HG03103 (cell line): ENCODE results near the gene BFSP2.

Source experiments
- ATAC-seq: cut with Tn5 transposase; IDR thresholded peaks from one replicate; pipeline ENCODE4 v1.9.1; 2021; ENCODE audit warnings: low read depth; ENCODE audit not compliant: unreplicated experiment

The BFSP2 gene

DNA sequence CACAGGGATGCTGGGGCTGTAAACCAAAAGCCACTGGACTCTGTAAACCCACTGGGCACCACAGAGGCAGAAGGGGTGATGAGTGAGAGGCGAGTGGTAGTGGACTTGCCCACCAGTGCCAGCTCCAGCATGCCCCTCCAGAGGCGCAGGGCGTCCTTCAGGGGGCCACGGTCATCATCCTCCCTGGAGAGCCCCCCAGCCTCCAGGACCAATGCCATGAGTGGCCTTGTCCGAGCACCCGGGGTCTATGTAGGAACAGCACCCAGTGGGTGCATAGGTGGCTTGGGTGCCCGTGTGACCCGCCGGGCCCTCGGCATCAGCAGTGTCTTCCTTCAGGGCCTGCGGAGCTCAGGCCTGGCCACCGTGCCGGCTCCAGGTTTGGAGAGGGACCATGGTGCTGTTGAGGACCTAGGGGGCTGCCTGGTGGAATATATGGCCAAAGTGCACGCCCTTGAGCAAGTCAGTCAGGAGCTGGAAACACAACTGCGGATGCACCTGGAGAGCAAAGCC is at the start of gene BFSP2:
Gene BFSP2, plus strand, starts transcription at position 51 of the 510 bp plus-strand sequence. Its CDS starts 28 bp downstream, at position 79.
- no peak for ATAC-seq

- no peak for ATAC-seq
Measured at GRCh38 chr3:133354721-133355120, 45.1 kb upstream of the BFSP2 start.

GRCh38 chr3:133360476-133360875 is 39.4 kb upstream of the BFSP2 start:
- no peak for ATAC-seq

DNA sequence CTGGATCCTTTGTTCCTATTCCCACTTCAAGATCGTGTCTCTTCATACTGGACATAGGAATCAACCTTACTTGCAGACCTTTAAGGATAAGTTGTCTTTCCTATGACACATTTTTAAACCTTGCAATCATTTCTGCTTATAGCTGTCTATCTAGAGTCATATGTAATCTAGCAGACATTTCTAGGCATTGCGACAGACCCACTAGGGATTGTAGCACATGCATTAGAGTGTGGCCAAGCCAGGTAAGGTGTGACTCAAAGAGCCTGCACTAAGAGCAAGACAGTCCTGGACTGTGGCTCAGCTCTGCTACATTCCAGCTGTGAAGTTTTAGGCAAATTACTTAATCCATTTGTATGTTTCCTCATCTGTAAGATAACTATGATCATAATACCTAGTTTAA is 38.8 kb upstream of the BFSP2 start:
- ATAC-seq = no peak

GRCh38 chr3:133361435-133361834 is 38.4 kb upstream of the BFSP2 start:
- no peak for ATAC-seq

GRCh38 chr3:133362539-133362938 is 37.3 kb upstream of the BFSP2 start:
- ATAC-seq = no peak

DNA sequence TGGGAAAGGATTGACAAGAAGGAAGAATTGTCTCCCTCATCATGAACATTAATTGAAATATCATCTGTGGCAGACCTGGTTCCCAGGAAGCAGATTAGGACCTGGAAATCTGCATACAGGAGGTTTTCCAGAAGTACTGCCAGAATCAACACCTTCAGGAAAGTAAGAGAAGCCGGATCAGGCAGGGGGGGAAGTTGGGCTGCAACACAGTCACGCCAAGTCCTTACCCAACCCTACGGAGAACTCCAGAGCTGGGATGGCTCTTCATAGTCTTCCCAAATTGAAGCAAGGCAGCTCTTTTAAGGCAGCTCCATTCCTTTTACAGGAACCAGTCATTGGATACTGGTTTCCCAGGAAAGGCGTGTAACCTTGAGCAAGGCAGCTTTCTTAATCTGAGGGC is 35.2 kb upstream of the BFSP2 start:
- ATAC-seq = no peak

DNA sequence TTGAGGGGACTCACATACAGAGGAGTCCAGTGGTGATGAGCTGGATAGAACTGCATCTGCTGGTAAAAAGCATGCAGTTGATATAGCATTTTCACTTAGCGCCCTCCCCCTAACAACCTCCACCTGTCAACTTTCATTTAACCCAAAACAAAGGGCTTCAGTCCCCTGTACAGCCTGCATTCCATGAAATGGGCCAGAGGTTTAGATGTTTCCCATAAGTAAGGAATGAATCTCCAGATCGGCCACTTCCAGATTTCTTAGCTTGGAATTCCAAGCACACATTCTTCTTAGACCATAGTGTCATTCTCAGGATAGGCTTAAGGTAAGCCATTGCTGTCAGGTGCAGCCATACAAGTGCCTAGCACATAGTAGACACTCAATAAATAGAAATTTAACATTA is 32.9 kb upstream of the BFSP2 start:
- no peak for ATAC-seq

- no peak for ATAC-seq
Measured at GRCh38 chr3:133367403-133367802, 32.5 kb upstream of the BFSP2 start.

DNA sequence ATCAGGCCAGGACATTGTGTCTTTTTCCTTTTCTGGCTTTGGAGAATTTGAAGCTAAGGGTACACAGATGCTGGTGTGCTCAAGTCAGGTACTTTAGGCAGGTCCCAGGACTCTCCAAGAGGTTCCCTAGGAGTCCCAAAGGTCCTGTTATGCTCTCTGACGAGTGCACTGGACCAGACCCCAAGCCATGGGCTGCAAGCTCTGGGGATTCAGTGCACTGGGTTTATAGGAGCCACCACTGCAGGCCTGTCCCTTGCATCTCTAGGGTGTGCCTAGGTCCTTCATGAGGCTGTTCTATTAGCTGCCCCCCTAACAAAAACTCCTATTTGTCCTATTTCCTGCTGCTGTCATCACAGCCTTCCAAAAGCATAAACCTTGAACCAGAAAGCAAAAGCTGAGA is 31.9 kb upstream of the BFSP2 start:
- ATAC-seq = no peak

GRCh38 chr3:133368371-133369067 is 31.3 kb upstream of the BFSP2 start:
- ATAC-seq = no peak

DNA sequence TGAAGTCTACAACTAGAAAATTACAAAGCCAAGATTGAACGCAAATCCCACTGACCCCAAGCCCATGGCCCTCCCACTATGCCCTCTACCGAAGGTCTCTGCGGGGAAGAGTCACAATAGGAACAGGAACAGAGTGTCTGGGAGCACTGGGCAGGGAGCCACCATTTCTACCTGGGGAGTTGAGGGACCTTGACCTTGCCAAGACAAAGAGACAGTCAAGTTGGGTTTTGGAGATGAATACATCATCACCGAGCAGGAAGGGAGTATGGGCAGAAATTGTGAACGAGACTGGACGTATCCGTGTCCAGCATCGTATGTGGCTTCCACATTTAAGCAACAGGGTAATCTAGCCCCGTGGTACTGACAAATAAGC is 30.8 kb upstream of the BFSP2 start:
- ATAC-seq = no peak

DNA sequence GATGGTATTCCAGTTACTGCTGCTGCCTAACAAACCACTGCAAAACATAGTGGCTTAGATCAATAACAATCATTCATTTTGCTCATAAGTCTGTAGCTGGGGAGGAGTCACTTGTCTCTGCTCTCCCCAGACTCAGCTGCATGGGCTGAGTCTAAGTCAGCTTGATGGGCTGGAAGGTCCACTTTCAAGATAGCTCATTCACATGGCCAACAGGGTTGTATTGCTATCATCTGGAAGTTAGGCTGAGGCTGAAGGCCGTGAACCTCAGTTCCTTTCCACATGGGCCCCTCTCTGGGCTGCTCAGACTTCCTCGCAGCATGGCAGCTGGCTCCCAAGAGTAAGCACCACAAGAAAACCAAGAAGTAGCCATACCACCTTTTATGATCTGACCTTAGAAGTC is 28.7 kb upstream of the BFSP2 start:
- no peak for ATAC-seq

DNA sequence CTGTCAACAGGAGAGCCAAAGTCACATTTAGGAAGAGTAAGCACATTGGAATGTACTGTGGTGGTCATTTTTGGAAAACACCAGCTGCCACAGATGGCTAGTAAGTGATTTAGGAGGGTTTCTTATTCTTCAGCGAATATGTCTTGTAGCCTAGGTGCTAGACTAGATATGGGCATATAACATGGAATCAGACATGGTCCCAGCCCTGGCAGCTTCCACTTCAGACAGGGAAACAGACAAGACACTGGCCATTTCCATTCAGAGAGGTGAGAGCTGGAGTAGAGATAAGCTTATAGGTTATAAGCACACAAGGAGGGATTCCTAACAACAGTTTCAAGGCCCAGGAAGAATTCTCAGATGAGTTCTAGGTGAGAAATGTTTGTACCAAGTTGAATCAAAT is 28.2 kb upstream of the BFSP2 start:
- no peak for ATAC-seq

DNA sequence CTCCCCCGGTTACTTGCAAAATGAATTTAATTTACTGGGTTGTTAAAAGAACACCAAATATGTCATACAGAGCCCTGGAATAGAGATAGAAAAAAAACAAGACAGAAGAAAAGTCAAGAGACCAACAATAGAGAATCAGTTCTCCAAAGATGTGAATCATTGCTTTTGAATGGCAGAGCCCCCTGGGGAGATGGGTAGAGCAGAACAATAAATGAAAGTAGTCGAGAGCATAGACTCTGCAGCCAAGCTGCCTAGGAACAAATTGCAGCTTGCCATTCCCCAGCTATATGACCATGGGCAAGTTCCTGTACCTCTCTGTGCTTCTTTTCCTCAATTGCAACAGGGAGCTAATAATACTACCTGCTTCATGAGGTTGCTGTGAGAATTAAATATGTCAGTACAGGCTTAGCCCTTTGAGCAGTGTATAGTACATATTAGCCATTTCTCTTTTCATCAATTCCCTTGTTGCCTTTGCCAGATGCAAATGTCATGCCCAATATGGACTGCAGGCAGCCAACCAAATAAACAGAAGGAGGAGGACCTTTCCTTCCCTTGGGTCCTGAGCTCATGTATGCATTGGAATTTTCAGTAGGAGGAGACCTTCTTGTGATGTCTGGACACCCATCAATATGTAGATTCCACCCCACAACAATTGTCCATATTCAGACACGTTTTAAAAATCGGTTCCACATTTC is 25.0 kb upstream of the BFSP2 start:
- no peak for ATAC-seq

DNA sequence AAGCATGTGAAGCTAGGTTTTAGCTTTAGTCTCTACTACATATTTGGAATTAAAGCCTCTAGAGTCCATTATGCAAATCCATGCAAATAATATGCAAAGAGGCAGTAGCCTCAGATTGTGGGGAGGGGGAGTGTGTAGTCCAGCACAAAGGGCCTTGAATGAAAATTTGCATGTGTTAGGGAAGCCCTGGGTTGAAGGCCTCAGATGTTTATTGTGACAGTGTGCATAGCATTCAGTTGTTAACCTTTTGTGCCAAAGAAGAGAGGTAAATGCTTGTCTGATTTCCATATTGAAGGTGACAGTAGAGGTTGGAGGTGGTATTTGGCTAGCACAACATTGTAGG is 24.5 kb upstream of the BFSP2 start:
- no peak for ATAC-seq

DNA sequence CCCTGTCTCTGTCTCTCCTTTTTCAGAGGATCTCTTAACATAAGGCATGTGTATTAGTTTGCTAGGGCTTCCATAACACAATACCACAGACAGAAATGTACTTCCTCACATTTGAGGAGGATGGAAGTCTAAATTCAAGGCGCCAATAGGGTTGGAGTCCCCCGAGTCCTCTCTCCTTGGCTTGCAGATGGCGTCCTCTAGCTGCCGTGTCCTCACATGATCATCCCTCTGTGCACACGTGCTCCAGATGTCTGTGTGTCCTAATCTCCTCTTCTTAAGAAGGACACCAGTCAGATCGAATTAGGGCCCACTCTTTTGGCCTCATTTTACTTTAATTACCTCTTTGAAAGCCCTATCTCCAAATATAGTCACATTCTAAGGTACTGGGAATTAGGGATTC is 23.0 kb upstream of the BFSP2 start:
- no peak for ATAC-seq

- no peak for ATAC-seq
Measured at GRCh38 chr3:133377396-133377795, 22.5 kb upstream of the BFSP2 start.

DNA sequence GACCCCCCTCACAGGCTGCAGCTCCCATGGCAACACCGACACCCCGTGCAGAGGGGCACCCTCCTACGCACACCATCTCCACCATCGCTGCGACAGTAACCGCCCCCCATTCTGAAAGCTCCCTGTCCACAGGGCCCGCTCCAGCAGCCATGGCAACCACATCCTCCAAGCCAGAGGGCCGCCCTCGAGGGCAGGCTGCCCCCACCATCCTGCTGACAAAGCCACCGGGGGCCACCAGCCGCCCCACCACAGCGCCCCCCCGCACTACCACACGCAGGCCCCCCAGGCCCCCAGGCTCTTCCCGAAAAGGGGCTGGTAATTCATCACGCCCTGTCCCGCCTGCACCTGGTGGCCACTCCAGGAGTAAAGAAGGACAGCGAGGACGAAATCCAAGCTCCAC is 19.9 kb upstream of the BFSP2 start:
- no peak for ATAC-seq

GRCh38 chr3:133380481-133381225 is 19.2 kb upstream of the BFSP2 start:
- no peak for ATAC-seq

- ATAC-seq = no peak
Measured at GRCh38 chr3:133381346-133382109, 18.3 kb upstream of the BFSP2 start.
